Activated naive CD8-positive, alpha-beta T cell (primary cell): ENCODE measurements around the gene TARBP1.
"Not testable (repeated sequence)": the region's sequence is repeated elsewhere in the genome, so short reads cannot be mapped to it uniquely, and the experiment has no call there.

Experiments used
- H3K27ac Mint-ChIP-seq: one replicate; pipeline ENCODE4 v1.8.0; 2021; ENCODE audit warnings: mixed read lengths
- H3K27me3 Mint-ChIP-seq: one replicate; pipeline ENCODE4 v1.8.0; 2021; ENCODE audit warnings: mixed read lengths
- H3K36me3 Mint-ChIP-seq: one replicate; pipeline ENCODE4 v1.8.0; 2021; ENCODE audit warnings: mixed read lengths
- H3K4me1 Mint-ChIP-seq: one replicate; pipeline ENCODE4 v1.8.0; 2021; ENCODE audit warnings: low read depth, mixed read lengths
- H3K4me3 Mint-ChIP-seq: one replicate; pipeline ENCODE4 v1.8.0; 2021; ENCODE audit warnings: mild to moderate bottlenecking, mixed read lengths
- H3K9me3 Mint-ChIP-seq: one replicate; pipeline ENCODE4 v1.8.0; 2021; ENCODE audit warnings: low read depth, mixed read lengths

Gene TARBP1

GRCh38 chr1:234515411-234515810 lies 36.4 kb upstream of the TARBP1 start:
- H3K4me1 Mint-ChIP-seq = peaks cover 4% of the 10 kb centered on the region
- H3K9me3 Mint-ChIP-seq = no peaks in the 10 kb centered on the region
- H3K36me3 Mint-ChIP-seq = no peaks in the 10 kb centered on the region
- no peak overlapping the region for H3K27ac Mint-ChIP-seq
- H3K4me3 Mint-ChIP-seq = no peak overlapping the region
- no peaks in the 10 kb centered on the region for H3K27me3 Mint-ChIP-seq

GRCh38 chr1:234512451-234512861 lies 33.5 kb upstream of the TARBP1 start:
- H3K9me3 Mint-ChIP-seq = no peaks in the 10 kb centered on the region

GRCh38 chr1:234509457-234510328 lies 30.7 kb upstream of the TARBP1 start:
- H3K36me3 Mint-ChIP-seq = no peaks in the 10 kb centered on the region
- H3K9me3 Mint-ChIP-seq = no peaks in the 10 kb centered on the region
- peaks cover 2% of the 10 kb centered on the region for H3K27me3 Mint-ChIP-seq
- H3K27ac Mint-ChIP-seq = no peak overlapping the region
- no peak overlapping the region for H3K4me3 Mint-ChIP-seq
- H3K4me1 Mint-ChIP-seq = no peaks in the 10 kb centered on the region

More at GRCh38 chr1:234512451-234512861, 33.5 kb upstream of the TARBP1 start:
- Mint-ChIP-seq H3K27me3 (peaks cover 2% of the 10 kb centered on the region), H3K36me3 (no peaks in the 10 kb centered on the region), H3K4me1 (peaks cover 4% of the 10 kb centered on the region), H3K4me3 (no peak overlapping the region), H3K27ac (no peak overlapping the region)

- peaks cover 2% of the 10 kb centered on the region for H3K27me3 Mint-ChIP-seq
- no peaks in the 10 kb centered on the region for H3K4me1 Mint-ChIP-seq
- H3K9me3 Mint-ChIP-seq = no peaks in the 10 kb centered on the region
Measured at GRCh38 chr1:234507626-234508387, 28.8 kb upstream of the TARBP1 start.

GRCh38 chr1:234507089-234507488 lies 28.1 kb upstream of the TARBP1 start:
- Mint-ChIP-seq H3K4me3 (no peak overlapping the region), H3K9me3 (no peaks in the 10 kb centered on the region), H3K27ac (no peak overlapping the region), H3K27me3 (peaks cover 2% of the 10 kb centered on the region), H3K36me3 (no peaks in the 10 kb centered on the region), H3K4me1 (no peaks in the 10 kb centered on the region)

More at GRCh38 chr1:234507626-234508387, 28.8 kb upstream of the TARBP1 start:
- Mint-ChIP-seq H3K4me3 (no peak overlapping the region), H3K36me3 (no peaks in the 10 kb centered on the region), H3K27ac (no peak overlapping the region)

- Mint-ChIP-seq H3K4me1 (peaks cover 11% of the 10 kb centered on the region), H3K9me3 (no peaks in the 10 kb centered on the region), H3K27me3 (peaks cover 2% of the 10 kb centered on the region), H3K4me3 (no peak overlapping the region), H3K36me3 (no peaks in the 10 kb centered on the region), H3K27ac (no peak overlapping the region)
Measured at GRCh38 chr1:234505769-234506102, 26.8 kb upstream of the TARBP1 start.

- H3K36me3 Mint-ChIP-seq = no peaks in the 10 kb centered on the region
- H3K4me1 Mint-ChIP-seq = peaks cover 16% of the 10 kb centered on the region
- peaks cover 2% of the 10 kb centered on the region for H3K27me3 Mint-ChIP-seq
- no peak overlapping the region for H3K27ac Mint-ChIP-seq
- no peaks in the 10 kb centered on the region for H3K9me3 Mint-ChIP-seq
- H3K4me3 Mint-ChIP-seq = no peak overlapping the region
Measured at GRCh38 chr1:234504969-234505768, 26.2 kb upstream of the TARBP1 start.

GRCh38 chr1:234504251-234504650 lies 25.3 kb upstream of the TARBP1 start:
- not testable (repeated sequence) for H3K27ac Mint-ChIP-seq, H3K36me3 Mint-ChIP-seq, H3K9me3 Mint-ChIP-seq, H3K27me3 Mint-ChIP-seq, H3K4me3 Mint-ChIP-seq
- H3K4me1 Mint-ChIP-seq = peaks cover 20% of the 10 kb centered on the region

- no peaks in the 10 kb centered on the region for H3K36me3 Mint-ChIP-seq
- H3K9me3 Mint-ChIP-seq = no peaks in the 10 kb centered on the region
- H3K27ac Mint-ChIP-seq = no peak overlapping the region
- no peak overlapping the region for H3K4me3 Mint-ChIP-seq
- H3K4me1 Mint-ChIP-seq = peaks cover 28% of the 10 kb centered on the region
- no peaks in the 10 kb centered on the region for H3K27me3 Mint-ChIP-seq
Measured at GRCh38 chr1:234503193-234504050, 24.4 kb upstream of the TARBP1 start.

GRCh38 chr1:234502785-234503184 lies 23.8 kb upstream of the TARBP1 start:
- no peak overlapping the region for H3K27ac Mint-ChIP-seq
- H3K4me1 Mint-ChIP-seq = peaks cover 28% of the 10 kb centered on the region
- no peak overlapping the region for H3K4me3 Mint-ChIP-seq
- no peaks in the 10 kb centered on the region for H3K9me3 Mint-ChIP-seq
- no peaks in the 10 kb centered on the region for H3K36me3 Mint-ChIP-seq
- H3K27me3 Mint-ChIP-seq = no peaks in the 10 kb centered on the region

- H3K4me1 Mint-ChIP-seq = peaks cover 28% of the 10 kb centered on the region
- no peak overlapping the region for H3K4me3 Mint-ChIP-seq
- peak overlapping the region; percentile 64 for H3K27ac Mint-ChIP-seq
- no peaks in the 10 kb centered on the region for H3K27me3 Mint-ChIP-seq
- no peaks in the 10 kb centered on the region for H3K9me3 Mint-ChIP-seq
- H3K36me3 Mint-ChIP-seq = no peaks in the 10 kb centered on the region
Measured at GRCh38 chr1:234500269-234500668, 21.3 kb upstream of the TARBP1 start.

GRCh38 chr1:234499943-234500245 lies 20.9 kb upstream of the TARBP1 start:
- Mint-ChIP-seq H3K27ac (no peak overlapping the region), H3K9me3 (no peaks in the 10 kb centered on the region), H3K4me1 (peaks cover 28% of the 10 kb centered on the region), H3K4me3 (no peak overlapping the region), H3K27me3 (no peaks in the 10 kb centered on the region), H3K36me3 (no peaks in the 10 kb centered on the region)

GRCh38 chr1:234499119-234499942 lies 20.4 kb upstream of the TARBP1 start:
- Mint-ChIP-seq H3K9me3 (no peaks in the 10 kb centered on the region), H3K36me3 (no peaks in the 10 kb centered on the region), H3K4me1 (peaks cover 28% of the 10 kb centered on the region), H3K27ac (peak overlapping the region; percentile 7), H3K4me3 (no peak overlapping the region), H3K27me3 (no peaks in the 10 kb centered on the region)
